ENCODE results near the gene VGLL3.

The VGLL3 gene

GRCh38 chr3:86948822-86949221, 42.1 kb downstream of the VGLL3 start:
- DNase-seq: no peak

- no peak for DNase-seq
These were observed 48.7 kb downstream of the VGLL3 start for GRCh38 chr3:86942206-86942605.

GRCh38 chr3:86938416-86939105, 52.4 kb downstream of the VGLL3 start:
- DNase-seq: no peak

- no peak for DNase-seq
These were observed 53.6 kb downstream of the VGLL3 start for GRCh38 chr3:86937306-86937791.

GRCh38 chr3:86934851-86935250, 56.1 kb downstream of the VGLL3 start:
- no peak for DNase-seq

GRCh38 chr3:86930831-86931230, 60.1 kb downstream of the VGLL3 start:
- DNase-seq: no peak

- no peak for DNase-seq
These were observed 60.8 kb downstream of the VGLL3 start for GRCh38 chr3:86930181-86930580.

- DNase-seq: no peak
These were observed 61.9 kb downstream of the VGLL3 start for GRCh38 chr3:86929046-86929445.

- no peak for DNase-seq
These were observed 67.9 kb downstream of the VGLL3 start for GRCh38 chr3:86923071-86923491.

GRCh38 chr3:86921971-86922680, 68.8 kb downstream of the VGLL3 start:
- no peak for DNase-seq

- DNase-seq: no peak
These were observed 76.3 kb downstream of the VGLL3 start for GRCh38 chr3:86914670-86915069.

GRCh38 chr3:86913160-86913559, 77.8 kb downstream of the VGLL3 start:
- no peak for DNase-seq

- no peak for DNase-seq
These were observed 95.7 kb downstream of the VGLL3 start for GRCh38 chr3:86895202-86895601.

GRCh38 chr3:86890741-86891396, 100.1 kb downstream of the VGLL3 start:
- DNase-seq: no peak
